Panc1 (cell line): ENCODE results near the gene ENGASE.

Experiments used
- CTCF ChIP-seq: fragments of 450-650 bp; IDR thresholded peaks from 2 replicates; pipeline ENCODE4 v1.5.1; 2017; ENCODE audit warnings: mild to moderate bottlenecking
- POLR2AphosphoS5 ChIP-seq: IDR thresholded peaks from 2 replicates; pipeline ENCODE4 v1.6.1; 2012; ENCODE audit warnings: mild to moderate bottlenecking, low read depth, low read length, moderate library complexity
- REST ChIP-seq, 2 experiments: IDR thresholded peaks; 2 replicates each; pipeline ENCODE4 v1.6.1; 2011 to 2012; ENCODE audit warnings: low read depth in 2 of 2, control low read depth in 1 of 2, low read length in 1 of 2, mild to moderate bottlenecking in 1 of 2, moderate library complexity in 1 of 2; ENCODE audit not compliant: insufficient read depth in 1 of 2

GRCh38 chr17:79036181-79036580 lies 38.4 kb upstream of the ENGASE start:
- TF ChIP-seq CTCF (no peak), REST (IDR thresholded peaks at IDR 0.05; ENCODE audit: insufficient read depth in 1 of 2, low read depth in 2 of 2, low read length in 1 of 2) (no peak), POLR2AphosphoS5 (no peak)
